Uterus (tissue), 4 donors: ENCODE data around the gene TTLL1. TPM values are rescaled to one million over a fixed set of nuclear protein-coding genes. Genes with fewer than 3 reads are reported as not detected.

ENCODE experiments used
- DNase-seq, 2 donors: peaks; one replicate each; pipeline ENCODE4 v3.0.0-alpha.2; 2019 to 2020
- H3K27ac ChIP-seq, 2 donors: fragments of 200-600 bp; sonication (generic); 1 replicate in 1 of 2; 2 replicates in 1 of 2; pipeline ENCODE4 v1.5.1; 2016 to 2018
- H3K27me3 ChIP-seq, 2 donors: fragments of 200-600 bp; sonication (generic); one replicate each; pipeline ENCODE4 v1.5.1; 2018 to 2019; ENCODE audit warnings: control low read depth in 1 of 2
- H3K36me3 ChIP-seq, 2 donors: fragments of 200-600 bp; sonication (generic); one replicate each; pipeline ENCODE4 v1.5.1; 2019; ENCODE audit warnings: control low read depth in 1 of 2
- H3K4me1 ChIP-seq, 2 donors: fragments of 200-600 bp; sonication (generic); one replicate each; pipeline ENCODE4 v1.5.1; 2018 to 2019; ENCODE audit warnings: control low read depth in 1 of 2
- H3K4me3 ChIP-seq, 2 donors: fragments of 200-600 bp; sonication (generic); 1 replicate in 1 of 2; 2 replicates in 1 of 2; pipeline ENCODE4 v1.5.1; 2018 to 2019; ENCODE audit warnings: mild to moderate bottlenecking in 1 of 2
- H3K9me3 ChIP-seq, 2 donors: fragments of 200-600 bp; sonication (generic); one replicate each; pipeline ENCODE4 v1.5.1; 2019; ENCODE audit warnings: control low read depth in 1 of 2
- POLR2A ChIP-seq, 2 donors: fragments of 450-650 bp; IDR thresholded peaks; one replicate each; pipeline ENCODE4 v1.6.1; 2016; ENCODE audit warnings: antibody characterized with exemption in 2 of 2, mild to moderate bottlenecking in 1 of 2, moderate library complexity in 1 of 2
- intact Hi-C: fragments of 100-400 bp; cut with DNase I; formaldehyde crosslinking; loops from one replicate; pipeline ENCODE4 v1.15.1; 2023; ENCODE audit warnings: low total_unique reads
- total RNA-seq, 4 donors: library from RNA; depleted of rRNA in 3 of 4; stranded (reverse); fragments of >200 nt in 3 of 4; gene quantifications; one replicate each; pipeline versions ENCODE4 v1.1.0 to v1.2.4, GENCODE V29; 2014 to 2023
- TF ChIP-seq, protein P1 (sequence below), 4 experiments: fragments of 200-600 bp in 2 of 4; fragments of 450-650 bp in 2 of 4; sonication (generic) in 2 of 4; IDR thresholded peaks; one replicate each; pipeline ENCODE4 v1.5.1; 2016 to 2019; ENCODE audit warnings: antibody characterized with exemption in 4 of 4, mild to moderate bottlenecking in 2 of 4, moderate library complexity in 1 of 4
- donor health status: DM: yes; HTN: yes; CAD: no.

TTLL1 gene
- total RNA-seq, 4 donors from 2014 or later = 3.6 to 12.5 (median 5.3) TPM

- Histone ChIP-seq H3K4me1 (no peaks in the 10 kb centered on the region), H3K4me3 (no peak overlapping the region), H3K9me3 (no peaks in the 10 kb centered on the region), H3K27me3 (no peaks in the 10 kb centered on the region), H3K36me3 (no peaks in the 10 kb centered on the region), H3K27ac (no peak overlapping the region)
- intact Hi-C loops = no loop called here
- TF ChIP-seq POLR2A (IDR thresholded peaks at IDR 0.05) = no peak
- TF ChIP-seq, protein P1, sequence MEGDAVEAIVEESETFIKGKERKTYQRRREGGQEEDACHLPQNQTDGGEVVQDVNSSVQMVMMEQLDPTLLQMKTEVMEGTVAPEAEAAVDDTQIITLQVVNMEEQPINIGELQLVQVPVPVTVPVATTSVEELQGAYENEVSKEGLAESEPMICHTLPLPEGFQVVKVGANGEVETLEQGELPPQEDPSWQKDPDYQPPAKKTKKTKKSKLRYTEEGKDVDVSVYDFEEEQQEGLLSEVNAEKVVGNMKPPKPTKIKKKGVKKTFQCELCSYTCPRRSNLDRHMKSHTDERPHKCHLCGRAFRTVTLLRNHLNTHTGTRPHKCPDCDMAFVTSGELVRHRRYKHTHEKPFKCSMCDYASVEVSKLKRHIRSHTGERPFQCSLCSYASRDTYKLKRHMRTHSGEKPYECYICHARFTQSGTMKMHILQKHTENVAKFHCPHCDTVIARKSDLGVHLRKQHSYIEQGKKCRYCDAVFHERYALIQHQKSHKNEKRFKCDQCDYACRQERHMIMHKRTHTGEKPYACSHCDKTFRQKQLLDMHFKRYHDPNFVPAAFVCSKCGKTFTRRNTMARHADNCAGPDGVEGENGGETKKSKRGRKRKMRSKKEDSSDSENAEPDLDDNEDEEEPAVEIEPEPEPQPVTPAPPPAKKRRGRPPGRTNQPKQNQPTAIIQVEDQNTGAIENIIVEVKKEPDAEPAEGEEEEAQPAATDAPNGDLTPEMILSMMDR (IDR thresholded peaks at IDR 0.05) = no peak
- no peak for DNase-seq
These were observed 11.9 kb downstream of the TTLL1 start for GRCh38 chr22:43077121-43077877.

DNA sequence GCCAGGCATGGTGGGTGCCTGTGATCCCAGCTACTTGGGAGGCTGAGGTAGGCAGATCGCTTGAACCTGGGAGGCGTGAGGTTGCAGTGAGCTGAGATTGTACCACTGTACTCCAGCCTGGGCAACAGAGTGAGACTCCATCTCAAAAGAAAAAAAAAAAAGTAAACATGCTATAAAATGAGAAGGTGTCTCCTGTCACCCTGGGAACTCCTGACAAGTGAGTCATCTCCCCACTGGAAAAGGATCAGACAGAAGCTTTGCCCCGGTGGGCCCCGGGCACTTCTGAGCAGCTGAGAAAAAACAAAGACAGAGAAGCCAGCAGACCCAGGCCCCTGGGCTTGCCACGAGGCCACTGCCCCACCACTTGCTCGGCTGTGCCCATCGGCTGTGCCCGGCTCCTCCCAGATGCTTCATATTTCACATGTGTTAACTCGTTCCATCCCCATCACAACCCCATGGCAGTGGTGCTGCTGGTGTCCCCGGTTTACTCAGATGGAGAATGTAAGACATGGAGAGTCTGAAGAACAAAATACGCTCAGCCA lies 22.3 kb downstream of the TTLL1 start:
- Histone ChIP-seq H3K27me3 (no peaks in the 10 kb centered on the region), H3K9me3 (no peaks in the 10 kb centered on the region), H3K36me3 (no peaks in the 10 kb centered on the region), H3K4me1 (no peaks in the 10 kb centered on the region), H3K4me3 (no peak overlapping the region), H3K27ac (no peak overlapping the region)
- no peak for DNase-seq
- TF ChIP-seq POLR2A (IDR thresholded peaks at IDR 0.05) = no peak
- TF ChIP-seq, protein P1 (IDR thresholded peaks at IDR 0.05) = no peak
- intact Hi-C loops = no loop called here

GRCh38 chr22:43066134-43066533 lies 23.1 kb downstream of the TTLL1 start:
- Histone ChIP-seq H3K27ac (no peak overlapping the region), H3K27me3 (no peaks in the 10 kb centered on the region), H3K9me3 (no peaks in the 10 kb centered on the region), H3K4me1 (no peaks in the 10 kb centered on the region), H3K36me3 (no peaks in the 10 kb centered on the region), H3K4me3 (no peak overlapping the region)
- DNase-seq = no peak
- no peak for TF ChIP-seq POLR2A (IDR thresholded peaks at IDR 0.05)
- TF ChIP-seq, protein P1 (IDR thresholded peaks at IDR 0.05) = no peak
- intact Hi-C loops = no loop called here

GRCh38 chr22:43060183-43060582 lies 29.0 kb downstream of the TTLL1 start:
- no peaks in the 10 kb centered on the region for H3K27me3 ChIP-seq
- no peaks in the 10 kb centered on the region for H3K4me1 ChIP-seq
- no peak overlapping the region for H3K27ac ChIP-seq
- intact Hi-C loops = no loop called here
- no peaks in the 10 kb centered on the region for H3K36me3 ChIP-seq
- no peaks in the 10 kb centered on the region for H3K9me3 ChIP-seq
- no peak overlapping the region for H3K4me3 ChIP-seq
- TF ChIP-seq POLR2A (IDR thresholded peaks at IDR 0.05) = no peak
- TF ChIP-seq, protein P1 (IDR thresholded peaks at IDR 0.05) = peak; percentile 13 to 42 (median 32)
- peak in 1 of 2 donors; percentile 26 for DNase-seq

GRCh38 chr22:43057641-43058040 lies 31.6 kb downstream of the TTLL1 start:
- Histone ChIP-seq H3K4me1 (no peaks in the 10 kb centered on the region), H3K27ac (no peak overlapping the region), H3K4me3 (no peak overlapping the region), H3K9me3 (no peaks in the 10 kb centered on the region), H3K27me3 (no peaks in the 10 kb centered on the region), H3K36me3 (no peaks in the 10 kb centered on the region)
- no peak for DNase-seq
- intact Hi-C loops = no loop called here
- TF ChIP-seq POLR2A (IDR thresholded peaks at IDR 0.05) = no peak
- TF ChIP-seq, protein P1 (IDR thresholded peaks at IDR 0.05) = no peak
